ENCODE results near the gene DISP2.
A peak's percentile ranks its signal among the peaks of the same experiment; 100 is the strongest.

The DISP2 gene

DNA sequence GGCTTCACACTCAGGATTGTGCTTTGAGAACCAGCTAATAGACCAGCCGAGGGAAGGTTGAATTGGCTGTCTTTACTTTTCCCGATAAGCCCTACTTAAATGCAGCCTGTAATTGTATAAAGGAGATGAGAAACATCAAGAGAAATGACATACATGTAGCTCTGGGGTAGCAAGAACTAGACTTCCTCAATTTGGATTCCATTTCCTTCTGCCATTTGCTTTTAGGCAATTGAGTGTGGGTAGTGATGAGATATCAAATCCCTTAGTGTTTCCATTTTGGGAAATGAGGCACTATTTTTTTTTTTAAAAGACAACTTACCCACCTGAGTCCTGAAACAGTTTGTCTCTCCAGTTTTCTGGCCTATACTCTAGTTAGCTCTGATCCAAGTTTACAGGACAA is 32.3 kb upstream of the DISP2 start:
- no peak for DNase-seq (ENCODE audit: low read depth in 3 of 3)

DNA sequence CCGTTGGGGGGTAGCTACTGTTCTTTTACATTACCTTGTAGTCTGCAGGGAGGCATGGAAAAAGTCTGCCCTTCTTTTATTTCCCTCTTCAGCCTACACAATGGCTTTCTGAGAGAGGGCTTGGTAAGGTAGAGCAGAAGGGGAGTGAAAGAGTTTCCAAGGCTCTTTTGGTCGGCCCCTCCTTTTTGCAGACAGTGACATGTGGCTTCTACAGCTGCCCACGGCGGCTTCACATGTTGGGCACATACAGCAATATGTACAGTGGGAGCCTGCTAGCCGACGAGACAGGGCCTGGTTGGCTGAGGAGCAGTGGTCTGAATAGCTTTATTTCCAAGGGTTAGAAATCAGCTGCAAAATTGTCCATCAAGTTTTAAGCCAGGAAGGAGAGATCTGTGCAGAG is 30.6 kb upstream of the DISP2 start:
- DNase-seq (ENCODE audit: low read depth in 3 of 3) = no peak

GRCh38 chr15:40328176-40328575 is 29.8 kb upstream of the DISP2 start:
- DNase-seq (ENCODE audit: low read depth in 3 of 3) = no peak

DNA sequence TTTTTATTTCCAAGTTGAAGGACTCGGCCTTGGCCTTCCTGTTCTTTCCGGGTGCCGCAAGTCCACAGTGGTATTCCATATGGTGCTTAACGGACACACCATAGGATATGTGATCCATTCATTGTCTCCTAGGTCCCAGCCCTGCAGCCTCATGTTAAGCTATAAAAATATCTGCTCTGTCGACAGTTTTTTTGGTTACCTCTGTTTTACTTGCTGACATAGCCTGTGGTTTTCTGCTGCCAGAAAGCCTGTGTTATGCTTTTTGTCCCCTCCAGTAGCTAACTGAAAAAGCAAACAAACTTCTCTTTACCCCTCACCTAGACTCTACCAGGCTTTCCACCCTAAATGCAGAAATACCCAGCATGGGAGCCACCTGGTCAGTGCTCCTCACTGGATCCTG is 29.3 kb upstream of the DISP2 start:
- no peak for DNase-seq (ENCODE audit: low read depth in 3 of 3)

DNA sequence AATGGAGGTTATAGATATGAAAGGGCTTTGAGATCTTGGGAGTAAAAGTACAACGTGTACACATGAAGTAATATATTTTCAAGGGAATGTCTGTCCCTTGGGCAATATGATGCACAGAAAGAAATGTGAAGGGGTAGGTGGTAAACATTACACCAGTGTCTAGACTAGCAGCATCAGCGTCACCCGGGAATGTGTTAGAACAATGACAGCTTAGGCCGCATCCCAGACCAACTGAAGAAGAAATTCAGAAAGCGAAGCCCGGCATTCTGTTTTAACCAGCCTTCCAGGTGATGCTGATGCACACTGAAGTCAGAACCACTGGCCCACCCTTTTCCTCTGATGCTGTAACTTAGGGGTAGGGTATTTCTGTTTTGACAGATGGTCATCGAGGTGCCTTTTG is 28.2 kb upstream of the DISP2 start:
- no peak for DNase-seq (ENCODE audit: low read depth in 3 of 3)

DNA sequence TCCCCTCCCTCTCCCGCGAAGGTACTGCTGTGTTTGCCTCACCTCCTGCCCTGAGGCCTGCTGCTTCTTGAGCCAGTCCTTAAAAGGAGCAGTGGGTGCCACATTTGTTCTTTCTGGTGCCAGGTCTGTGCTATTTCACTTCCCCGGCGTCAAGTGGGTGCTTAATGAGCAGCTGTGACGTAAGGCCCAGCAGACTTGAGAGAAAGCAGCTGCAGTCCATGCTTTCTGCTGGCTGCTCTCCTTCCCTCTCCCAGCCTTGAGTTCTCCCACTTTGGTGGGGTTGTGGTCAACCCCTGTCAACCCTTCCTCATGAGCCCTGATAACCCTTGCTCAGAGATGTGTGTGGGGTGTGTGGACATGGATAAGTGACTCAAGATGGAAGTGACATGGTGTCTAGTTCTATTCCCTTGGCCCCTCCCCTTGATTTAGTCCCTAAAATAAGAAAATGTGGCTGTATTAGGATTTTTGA is 27.6 kb upstream of the DISP2 start:
- no peak for DNase-seq (ENCODE audit: low read depth in 3 of 3)

- DNase-seq (ENCODE audit: low read depth in 3 of 3) = no peak
Observed at GRCh38 chr15:40331026-40331425, 27.0 kb upstream of the DISP2 start.

DNA sequence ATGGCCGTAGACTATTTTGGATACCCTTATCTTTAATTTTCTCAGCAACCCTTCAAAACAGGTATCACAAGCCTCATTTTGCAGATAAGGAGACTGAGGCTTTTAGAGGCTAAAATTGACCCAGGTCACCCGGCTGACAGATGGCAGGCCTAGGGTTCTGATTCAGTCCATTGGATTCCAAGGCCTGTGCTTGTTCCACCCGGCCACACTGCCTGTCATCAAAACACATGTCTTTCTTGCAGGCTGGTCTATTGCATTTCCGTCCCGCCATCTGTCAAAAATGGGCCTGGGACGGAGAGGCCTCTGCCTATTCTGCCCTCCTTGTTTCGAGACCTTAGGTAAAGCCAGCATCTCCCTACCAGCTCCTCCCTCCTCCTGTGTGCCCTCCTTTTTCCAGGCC is 26.4 kb upstream of the DISP2 start:
- no peak for DNase-seq (ENCODE audit: low read depth in 3 of 3)

GRCh38 chr15:40332113-40332781 is 25.8 kb upstream of the DISP2 start:
- DNase-seq (ENCODE audit: low read depth in 3 of 3) = no peak

GRCh38 chr15:40333922-40334492 is 24.0 kb upstream of the DISP2 start:
- DNase-seq (ENCODE audit: low read depth in 3 of 3) = peak in 1 of 3 experiments; percentile 30

GRCh38 chr15:40334541-40334940 is 23.5 kb upstream of the DISP2 start:
- DNase-seq (ENCODE audit: low read depth in 3 of 3) = no peak

DNA sequence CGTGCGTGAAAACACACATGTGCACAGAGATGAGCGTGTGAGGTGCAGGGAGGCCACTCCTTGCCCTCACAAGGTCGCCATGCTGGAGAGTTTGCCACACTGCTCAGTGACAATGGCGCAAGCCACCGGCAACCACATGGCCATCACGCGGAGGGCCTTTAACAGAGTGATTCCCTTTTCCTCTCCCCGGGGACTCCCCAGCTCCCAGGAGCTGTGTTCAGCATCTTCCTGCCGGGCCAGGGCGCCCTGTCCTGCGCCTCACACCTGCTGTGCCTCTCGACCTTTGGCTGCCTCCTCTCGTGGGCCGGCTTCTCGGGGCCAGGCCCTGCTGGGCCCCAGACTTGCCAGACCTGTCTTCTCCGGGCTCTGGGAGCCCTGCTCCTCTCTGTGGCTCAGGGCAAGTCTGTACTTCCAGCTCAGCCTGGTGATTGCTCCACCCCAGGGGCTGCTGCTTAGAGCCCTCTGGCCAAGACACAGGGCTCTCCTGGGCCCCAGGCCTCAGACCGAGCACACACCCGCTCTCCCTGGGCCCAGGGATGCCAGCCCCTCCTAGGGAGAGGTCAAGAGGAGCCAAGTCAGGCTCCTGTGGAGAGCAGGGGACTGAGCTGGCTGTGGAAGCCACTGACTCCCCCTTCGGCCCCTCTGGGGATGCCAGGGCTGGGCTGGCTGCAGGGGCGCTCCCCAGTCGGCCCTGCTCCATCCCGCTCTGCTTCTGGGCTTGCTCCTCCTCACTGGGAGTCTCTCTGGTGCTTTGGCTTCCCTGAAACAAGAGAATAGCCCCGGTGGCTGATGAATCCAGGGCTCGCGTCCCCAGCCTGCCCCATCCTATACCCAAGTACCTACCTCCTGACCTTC is 22.9 kb upstream of the DISP2 start:
- no peak for DNase-seq (ENCODE audit: low read depth in 3 of 3)

- no peak for DNase-seq (ENCODE audit: low read depth in 3 of 3)
Observed at GRCh38 chr15:40335938-40336743, 21.9 kb upstream of the DISP2 start.

- DNase-seq (ENCODE audit: low read depth in 3 of 3) = no peak
Observed at GRCh38 chr15:40336744-40337122, 21.3 kb upstream of the DISP2 start.

- no peak for DNase-seq (ENCODE audit: low read depth in 3 of 3)
Observed at GRCh38 chr15:40337597-40337996, 20.4 kb upstream of the DISP2 start.

DNA sequence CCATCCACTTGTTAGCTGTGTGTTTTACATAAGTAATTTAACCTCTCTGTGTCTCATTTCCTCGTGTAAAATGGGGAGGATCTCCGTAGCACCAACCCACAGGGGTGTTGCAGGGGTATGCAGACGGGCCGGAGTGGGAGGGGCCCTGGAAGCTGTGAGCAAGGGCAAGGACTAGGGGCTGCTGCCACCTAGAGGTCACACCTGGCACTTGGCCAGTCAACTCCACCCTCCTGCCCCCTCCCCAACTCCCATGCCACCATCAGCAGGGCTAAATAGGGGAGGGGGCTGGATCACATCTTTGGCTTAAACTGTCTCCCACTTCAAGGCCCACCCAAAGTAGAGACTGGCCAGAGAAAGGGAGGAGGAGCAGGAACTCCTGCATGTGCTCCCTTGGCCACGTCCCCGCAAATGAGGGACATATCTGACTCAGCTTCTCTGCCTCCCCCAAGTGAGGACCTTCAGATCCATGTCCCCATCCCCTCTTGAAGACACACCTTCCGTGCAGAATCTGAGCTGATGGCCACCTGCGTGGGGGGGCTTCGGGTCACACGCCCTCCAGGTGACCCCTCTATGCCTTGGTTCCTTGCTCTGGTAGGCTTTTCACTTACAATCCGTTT is 19.9 kb upstream of the DISP2 start:
- DNase-seq (ENCODE audit: low read depth in 3 of 3) = peak; percentile 51 to 77 (median 53)

DNA sequence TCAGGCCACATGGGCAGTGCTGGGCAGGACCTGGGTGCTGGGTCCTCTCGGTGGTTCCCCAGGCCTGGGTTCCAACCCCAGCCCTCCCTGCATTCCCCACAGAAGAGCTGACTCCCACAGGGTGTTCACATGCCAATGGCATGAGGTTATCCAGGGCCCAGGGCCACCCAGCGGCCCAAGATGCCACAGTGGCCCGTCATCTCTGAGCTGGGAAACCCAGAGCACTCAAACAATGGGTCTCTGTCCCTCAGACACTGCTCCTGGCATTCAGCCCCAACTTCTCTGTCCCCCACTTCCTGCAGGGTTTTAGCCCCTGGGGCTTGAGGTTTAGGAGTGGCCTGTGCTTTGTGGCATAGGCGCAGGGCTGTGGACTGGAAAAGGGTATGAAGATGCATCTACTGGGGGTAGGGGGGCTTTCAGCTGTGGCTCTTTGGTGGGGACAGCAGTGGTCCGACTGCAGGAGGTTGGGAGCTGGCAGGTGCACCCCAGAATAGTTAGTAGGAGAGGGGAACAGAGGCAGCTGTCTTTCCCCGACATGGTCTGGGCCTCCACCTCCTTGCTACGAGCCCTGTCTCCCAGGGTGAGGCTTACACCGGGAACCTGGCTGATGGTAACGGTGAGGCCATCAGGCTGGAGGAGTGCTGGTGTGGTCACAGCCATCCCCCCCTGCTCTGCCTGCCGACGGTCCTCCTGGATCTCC is 18.9 kb upstream of the DISP2 start:
- DNase-seq (ENCODE audit: low read depth in 3 of 3) = no peak

DNA sequence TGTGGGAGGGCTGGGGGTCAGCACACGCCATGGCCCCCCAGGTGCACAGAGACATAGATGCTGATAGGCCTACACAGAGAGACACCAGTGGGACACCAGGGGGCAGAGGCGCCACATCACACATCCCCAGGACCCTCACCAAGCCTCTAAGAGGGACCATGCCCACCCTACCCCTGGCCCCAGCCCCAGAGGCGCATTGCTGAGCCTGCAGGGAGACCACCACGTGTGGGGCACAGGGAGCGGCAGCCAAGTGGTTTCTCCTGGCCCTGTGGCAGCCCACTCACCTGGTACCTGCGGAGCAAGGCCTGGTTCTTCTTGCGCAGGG is 18.4 kb upstream of the DISP2 start:
- DNase-seq (ENCODE audit: low read depth in 3 of 3) = no peak

GRCh38 chr15:40340038-40340739 is 17.8 kb upstream of the DISP2 start:
- no peak for DNase-seq (ENCODE audit: low read depth in 3 of 3)

- DNase-seq (ENCODE audit: low read depth in 3 of 3) = no peak
Observed at GRCh38 chr15:40340740-40341400, 17.1 kb upstream of the DISP2 start, which contains the start of gene CCDC9B. Gene CCDC9B, minus strand, starts transcription at chr15:40340939. Its CDS starts 120 bp downstream, at chr15:40340819.

All from stimulated activated CD4-positive, alpha-beta T cell treated with anti-CD3 and anti-CD28 coated beads, TNF-alpha, amount 100 ng/mL, for 24 hours (primary cell).